ENCODE data around the gene ARHGEF7.
"Not testable (repeated sequence)": the region's sequence is repeated elsewhere in the genome, so short reads cannot be mapped to it uniquely, and the experiment has no call there.

The ARHGEF7 gene

GRCh38 chr13:111175372-111175771 is 60.3 kb downstream of the ARHGEF7 start:
- no peak for DNase-seq

- no peak for DNase-seq
These were observed 60.8 kb downstream of the ARHGEF7 start for GRCh38 chr13:111175935-111176334.

GRCh38 chr13:111176421-111176820 is 61.3 kb downstream of the ARHGEF7 start:
- no peak for DNase-seq

- DNase-seq, result peak; percentile 42
These were observed 62.1 kb downstream of the ARHGEF7 start for GRCh38 chr13:111177081-111177711.

- peak; percentile 29 for DNase-seq
These were observed 62.8 kb downstream of the ARHGEF7 start for GRCh38 chr13:111177921-111178320.

GRCh38 chr13:111178402-111178801 is 63.3 kb downstream of the ARHGEF7 start:
- DNase-seq, result no peak

GRCh38 chr13:111179908-111180760 is 65.0 kb downstream of the ARHGEF7 start:
- DNase-seq, result no peak

- DNase-seq, result no peak
These were observed 66.9 kb downstream of the ARHGEF7 start for GRCh38 chr13:111181977-111182376.

GRCh38 chr13:111183087-111183645 is 68.1 kb downstream of the ARHGEF7 start:
- no peak for DNase-seq

GRCh38 chr13:111183959-111184358 is 68.8 kb downstream of the ARHGEF7 start:
- no peak for DNase-seq

- no peak for DNase-seq
These were observed 69.6 kb downstream of the ARHGEF7 start for GRCh38 chr13:111184458-111185401.

- no peak for DNase-seq
These were observed 71.3 kb downstream of the ARHGEF7 start for GRCh38 chr13:111186305-111186935.

GRCh38 chr13:111187960-111188541 is 72.9 kb downstream of the ARHGEF7 start:
- no peak for DNase-seq

GRCh38 chr13:111189064-111189505 is 74.0 kb downstream of the ARHGEF7 start:
- DNase-seq, result not testable (repeated sequence)

- DNase-seq, result not testable (repeated sequence)
These were observed 74.4 kb downstream of the ARHGEF7 start for GRCh38 chr13:111189516-111189915.

GRCh38 chr13:111193223-111193622 is 78.1 kb downstream of the ARHGEF7 start:
- DNase-seq, result not testable (repeated sequence)

GRCh38 chr13:111194651-111195050 is 79.5 kb downstream of the ARHGEF7 start:
- peak; percentile 82 for DNase-seq

GRCh38 chr13:111198732-111199378 is 83.7 kb downstream of the ARHGEF7 start:
- not testable (repeated sequence) for DNase-seq

- no peak for DNase-seq
These were observed 86.3 kb downstream of the ARHGEF7 start for GRCh38 chr13:111201304-111201940.

- DNase-seq, result no peak
These were observed 87.1 kb downstream of the ARHGEF7 start for GRCh38 chr13:111202156-111202621.

GRCh38 chr13:111202745-111203144 is 87.6 kb downstream of the ARHGEF7 start:
- DNase-seq, result peak; percentile 89

Data from fibroblast of skin of right quadriceps (primary cell).